Hematopoietic multipotent progenitor cell (in vitro differentiated cells): ENCODE data around the gene SH3BP2. TPM values are rescaled to one million over a fixed set of nuclear protein-coding genes. Genes with fewer than 3 reads are reported as not detected.
A peak's percentile ranks its signal among the peaks of the same experiment; 100 is the strongest.

Experiments
- DNase-seq, 3 donors: peaks; one replicate each; pipeline ENCODE4 v3.0.0-alpha.2; 2011 to 2015; ENCODE audit warnings: low read depth in 2 of 3, low spot score in 2 of 3
- total RNA-seq: library from RNA; depleted of rRNA; stranded (reverse); fragments of >200 nt; gene quantifications from one replicate; pipeline ENCODE4 v1.2.3, GENCODE V29; 2012

The SH3BP2 gene
- total RNA-seq, 1 donor: 60.6 TPM

DNA sequence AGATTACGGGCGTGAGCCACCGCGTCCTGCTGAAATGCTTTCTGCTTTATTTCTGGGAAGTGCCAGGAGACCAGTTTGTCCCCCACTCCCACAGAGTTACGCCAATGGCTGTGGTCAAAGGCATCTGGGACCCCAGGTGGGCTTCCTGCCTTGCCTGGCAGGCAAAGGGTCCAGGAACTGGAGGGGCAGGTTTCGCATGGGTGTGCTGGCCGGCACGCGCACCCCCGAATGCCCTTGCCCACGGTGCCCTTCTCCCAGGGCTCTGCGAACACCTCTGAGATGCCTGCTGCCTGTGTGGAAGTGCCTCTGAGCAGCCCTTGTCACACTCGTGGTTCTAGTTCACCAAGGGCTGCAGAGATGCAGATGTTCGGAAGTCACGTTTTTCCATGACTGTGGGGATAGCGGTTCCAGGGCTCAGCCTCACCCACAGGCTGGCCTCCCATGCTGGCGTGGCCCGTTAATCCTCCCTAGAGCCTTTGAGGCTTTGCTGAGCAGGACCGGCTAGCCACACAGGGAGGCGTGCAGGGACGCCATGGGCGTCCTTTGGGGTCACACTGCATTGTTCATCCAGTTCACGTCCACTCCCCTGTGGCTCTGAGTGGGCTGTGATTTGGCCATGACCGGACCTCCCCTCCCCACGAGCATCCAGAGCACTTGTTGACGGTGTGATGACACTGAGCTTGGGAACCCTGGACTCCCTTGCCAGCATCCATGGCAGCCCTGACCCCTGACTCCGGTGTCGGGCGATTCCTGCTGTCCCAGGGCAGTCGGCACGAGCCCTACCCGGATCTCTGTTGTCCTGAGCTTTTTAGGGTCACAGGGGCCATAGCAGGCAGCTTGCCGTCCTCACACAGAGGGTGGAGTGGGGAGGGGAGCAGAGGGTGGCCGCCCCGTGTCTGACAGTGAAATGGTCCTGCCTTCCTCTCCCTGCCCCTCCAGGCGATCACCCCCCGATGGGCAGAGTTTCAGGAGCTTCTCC lies 38.0 kb downstream of the SH3BP2 start:
- DNase-seq: no peak

DNA sequence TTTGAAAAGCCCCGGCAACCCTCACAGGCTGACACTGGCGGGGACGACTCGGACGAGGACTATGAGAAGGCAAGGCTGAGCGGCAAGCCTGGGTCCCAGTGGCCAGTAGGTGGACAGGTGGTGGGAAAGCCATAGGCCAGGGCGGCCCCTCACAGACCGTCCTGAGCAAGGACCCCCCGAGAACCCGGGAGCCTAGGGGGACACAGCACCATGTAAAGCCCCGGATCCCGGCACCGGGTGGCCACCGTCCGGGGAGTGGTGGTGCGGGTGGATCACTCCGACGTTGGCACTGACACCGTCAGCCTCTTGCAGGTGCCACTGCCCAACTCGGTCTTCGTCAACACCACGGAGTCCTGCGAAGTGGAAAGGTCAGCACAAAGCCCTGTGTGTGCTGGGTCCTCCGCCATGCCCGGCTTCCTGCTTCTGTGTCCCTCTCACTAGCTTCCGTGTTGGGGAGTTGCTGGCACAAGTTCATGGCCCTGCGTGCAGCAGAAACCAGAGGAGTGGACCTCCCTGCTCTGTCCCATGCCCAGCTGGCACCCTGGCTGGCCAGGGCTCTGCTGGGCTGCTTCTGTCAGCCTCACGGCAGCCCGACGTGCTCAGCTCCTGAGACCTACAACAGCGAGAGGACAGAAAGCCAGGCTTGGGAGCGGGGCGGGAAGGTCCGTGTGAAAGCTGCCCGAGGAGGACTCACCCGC lies 38.9 kb downstream of the SH3BP2 start:
- DNase-seq: no peak

DNA sequence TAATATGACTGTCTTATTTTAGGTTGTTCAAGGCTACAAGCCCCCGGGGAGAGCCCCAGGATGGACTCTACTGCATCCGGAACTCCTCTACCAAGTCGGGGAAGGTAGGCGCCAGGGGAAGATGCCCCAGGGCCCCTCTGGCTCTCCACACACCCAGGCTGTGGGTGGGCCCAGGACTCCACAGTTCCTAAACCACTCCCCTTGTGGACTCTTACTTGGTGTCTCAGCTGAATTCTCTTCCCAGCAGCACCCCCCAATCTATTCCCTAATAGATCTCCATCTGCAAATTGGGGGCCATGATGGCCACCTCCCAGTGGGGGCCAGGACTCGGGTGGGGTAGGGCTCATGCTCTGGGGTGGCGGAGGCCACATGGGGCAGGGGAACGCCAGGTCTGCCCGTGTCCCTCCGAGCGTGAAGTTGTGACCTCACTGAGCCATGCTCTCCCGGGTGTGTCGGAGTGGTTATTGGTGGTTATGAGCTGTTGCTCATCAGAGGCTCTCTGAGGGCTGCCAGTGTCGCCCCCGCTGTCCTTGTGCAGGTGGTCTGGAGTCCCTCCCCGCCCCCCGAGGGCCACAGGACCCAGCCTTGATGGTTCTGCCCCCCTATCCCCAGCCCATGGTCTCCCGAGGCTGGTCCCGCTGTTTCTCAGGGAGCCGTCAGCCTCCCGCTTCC lies 39.6 kb downstream of the SH3BP2 start:
- DNase-seq: no peak

DNA sequence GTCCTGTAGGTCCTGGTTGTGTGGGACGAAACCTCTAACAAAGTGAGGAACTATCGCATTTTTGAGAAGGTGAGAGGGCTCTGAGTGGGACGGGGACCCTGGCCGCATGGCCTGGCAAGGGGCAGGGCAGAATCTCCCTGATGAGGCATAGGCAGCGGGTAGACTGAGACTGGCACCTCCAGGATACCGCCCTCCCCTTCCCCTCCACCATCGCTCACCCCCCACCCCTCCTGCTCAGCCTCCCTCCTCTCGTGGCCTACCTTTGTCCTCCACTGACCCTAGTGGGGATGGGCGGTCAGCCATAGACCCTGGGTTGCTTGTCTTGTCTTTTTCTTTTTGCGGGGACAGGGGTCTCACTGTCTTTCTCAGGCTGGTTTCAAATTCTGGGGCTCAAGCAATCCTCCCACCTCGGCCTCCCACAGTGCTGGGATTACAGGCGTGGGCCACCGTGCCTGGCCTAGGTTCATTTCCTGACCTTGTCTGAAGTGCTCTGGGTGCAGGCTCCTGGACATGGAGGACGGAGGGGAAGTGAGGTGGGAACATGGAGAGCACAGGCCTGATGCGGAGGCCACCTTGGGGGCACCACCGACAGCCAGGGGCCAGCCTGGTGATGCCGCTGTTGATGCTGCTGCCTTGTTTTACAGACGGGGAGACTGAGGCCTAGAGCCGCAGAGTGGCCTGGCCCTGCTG lies 40.2 kb downstream of the SH3BP2 start:
- DNase-seq: no peak

DNA sequence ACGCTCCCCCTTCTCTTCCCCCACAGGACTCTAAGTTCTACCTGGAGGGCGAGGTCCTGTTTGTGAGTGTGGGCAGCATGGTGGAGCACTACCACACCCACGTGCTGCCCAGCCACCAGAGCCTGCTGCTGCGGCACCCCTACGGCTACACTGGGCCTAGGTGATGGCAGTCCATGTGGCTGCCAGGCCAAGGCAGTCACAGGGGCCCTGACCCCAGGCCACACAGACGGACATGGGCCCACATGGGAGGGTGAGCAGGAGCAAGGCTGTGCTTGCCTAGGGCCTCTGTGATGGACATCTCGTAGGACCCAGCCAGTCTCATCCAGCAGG lies 40.8 kb downstream of the SH3BP2 start:
- DNase-seq: no peak

DNA sequence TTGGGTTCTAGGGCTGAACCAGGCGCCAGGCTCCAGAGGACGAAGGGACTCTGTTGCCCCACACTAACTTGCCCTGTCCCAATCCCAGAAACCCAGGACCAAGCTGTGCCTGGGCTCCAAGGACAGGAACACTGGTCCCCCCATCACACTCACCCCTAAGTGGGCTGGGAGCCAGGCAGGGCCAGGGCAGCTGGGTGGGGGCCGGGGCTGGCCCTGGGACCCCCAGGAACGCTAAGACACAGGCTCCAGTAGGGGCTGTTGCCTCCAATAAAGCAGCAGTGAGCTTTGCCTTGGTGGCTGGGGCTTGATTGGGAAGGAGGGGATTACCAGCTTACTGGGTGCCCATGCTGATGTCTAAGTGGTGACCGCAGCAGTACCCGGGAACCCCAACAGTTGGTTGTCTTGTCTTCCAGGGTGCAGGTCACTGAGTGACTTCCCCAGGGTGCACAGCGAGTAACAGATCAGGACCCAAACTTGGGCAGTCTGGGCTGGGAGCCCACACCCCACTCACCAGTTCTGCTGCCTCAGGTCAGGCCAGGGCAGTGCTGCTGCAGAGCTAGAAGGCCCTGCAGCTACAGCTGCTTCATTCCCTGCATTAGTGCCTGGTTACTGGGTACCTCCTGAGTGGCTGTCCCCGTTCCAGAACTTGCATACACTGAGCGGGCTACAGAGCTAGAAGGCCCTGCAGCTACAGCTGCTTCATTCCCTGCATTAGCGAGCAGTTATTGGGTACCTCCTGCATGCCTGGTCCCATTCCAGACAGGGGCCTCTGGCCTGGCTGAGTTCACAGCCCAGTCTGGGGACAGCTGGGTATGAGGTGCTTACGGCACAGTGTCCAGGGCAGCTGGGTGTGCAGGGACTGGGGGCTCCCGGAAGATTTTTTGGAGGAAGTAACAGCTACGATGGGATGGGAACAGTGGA lies 41.4 kb downstream of the SH3BP2 start:
- DNase-seq: no peak

DNA sequence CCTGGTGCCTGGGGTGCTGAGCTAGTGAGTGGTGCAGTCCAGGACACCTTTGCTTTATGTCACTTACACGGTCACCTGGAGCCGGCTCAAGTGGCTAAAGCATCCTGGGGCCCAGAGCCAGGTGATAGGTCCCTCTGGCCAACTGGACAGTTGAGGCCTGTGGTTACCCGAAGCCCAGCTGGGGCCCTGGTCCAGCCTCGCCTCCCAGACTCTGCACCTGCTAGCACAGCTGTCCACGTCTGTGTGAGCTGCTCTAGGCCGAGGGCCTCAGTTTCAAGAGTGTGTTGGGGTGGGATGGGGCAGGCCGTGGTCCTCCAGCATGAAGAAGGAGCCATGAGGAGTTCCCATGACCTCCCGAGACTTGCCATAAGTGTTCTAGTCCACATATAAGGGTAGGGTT lies 43.1 kb downstream of the SH3BP2 start:
- DNase-seq: no peak

DNA sequence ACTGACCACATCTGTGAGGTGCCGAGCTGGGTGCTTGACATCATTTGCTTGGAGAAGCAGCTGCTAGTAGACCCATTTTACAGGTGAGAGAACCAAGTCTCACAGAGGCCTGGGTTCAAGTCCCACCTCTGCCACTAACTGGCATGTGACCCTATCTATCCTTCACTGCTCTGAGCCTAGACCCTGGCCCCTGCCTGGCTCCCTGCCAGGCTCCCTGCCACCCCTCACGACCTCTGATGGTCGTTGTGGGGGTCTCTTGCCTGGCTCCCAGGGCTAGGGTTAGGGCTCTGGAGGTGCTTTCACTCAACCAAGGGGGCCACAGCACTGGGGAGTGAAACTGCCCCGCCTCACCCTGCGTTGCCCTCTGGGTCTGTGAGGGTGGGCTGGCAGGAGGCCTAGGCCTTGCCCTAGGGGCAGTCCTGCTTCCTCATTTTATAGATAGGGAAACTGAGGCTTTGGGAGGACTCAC lies 43.5 kb downstream of the SH3BP2 start:
- no peak for DNase-seq

DNA sequence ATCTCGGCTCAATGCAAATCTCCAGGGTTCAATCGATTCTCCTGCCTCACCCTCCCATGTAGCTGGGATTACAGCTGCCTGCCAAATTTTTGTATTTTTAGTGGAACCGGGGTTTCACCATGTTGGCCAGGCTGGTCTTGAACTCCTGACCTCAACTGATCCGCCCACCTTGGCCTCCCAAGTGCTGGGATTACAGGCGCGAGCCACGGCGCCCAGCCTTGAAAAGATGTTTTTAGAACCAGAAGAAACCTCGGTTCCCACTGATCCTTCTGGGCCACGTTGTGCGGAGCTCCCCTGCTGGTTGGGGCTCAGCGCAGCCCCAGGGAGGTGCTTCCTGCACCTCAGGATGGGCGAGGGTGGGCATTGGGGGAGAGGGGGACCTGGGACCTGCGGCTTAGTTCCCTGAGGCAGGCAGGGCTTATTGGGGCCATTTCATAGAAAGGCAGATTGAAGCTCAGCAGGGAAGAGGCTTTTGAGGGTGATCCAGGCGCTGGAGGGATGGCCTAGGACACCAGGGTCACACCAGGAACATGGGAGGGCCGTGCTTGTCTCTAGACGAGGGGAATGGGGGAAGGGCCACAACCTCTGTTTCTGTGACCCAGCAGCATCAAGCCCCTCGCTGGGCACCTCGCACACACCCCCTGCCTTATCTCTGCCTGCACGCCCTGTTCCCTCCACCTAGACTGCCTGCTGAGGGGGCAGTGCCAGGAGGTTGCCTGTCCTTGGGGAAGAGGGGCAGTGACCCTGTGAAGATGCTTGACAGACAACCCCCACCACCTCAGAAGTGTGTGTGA lies 44.4 kb downstream of the SH3BP2 start:
- no peak for DNase-seq

DNA sequence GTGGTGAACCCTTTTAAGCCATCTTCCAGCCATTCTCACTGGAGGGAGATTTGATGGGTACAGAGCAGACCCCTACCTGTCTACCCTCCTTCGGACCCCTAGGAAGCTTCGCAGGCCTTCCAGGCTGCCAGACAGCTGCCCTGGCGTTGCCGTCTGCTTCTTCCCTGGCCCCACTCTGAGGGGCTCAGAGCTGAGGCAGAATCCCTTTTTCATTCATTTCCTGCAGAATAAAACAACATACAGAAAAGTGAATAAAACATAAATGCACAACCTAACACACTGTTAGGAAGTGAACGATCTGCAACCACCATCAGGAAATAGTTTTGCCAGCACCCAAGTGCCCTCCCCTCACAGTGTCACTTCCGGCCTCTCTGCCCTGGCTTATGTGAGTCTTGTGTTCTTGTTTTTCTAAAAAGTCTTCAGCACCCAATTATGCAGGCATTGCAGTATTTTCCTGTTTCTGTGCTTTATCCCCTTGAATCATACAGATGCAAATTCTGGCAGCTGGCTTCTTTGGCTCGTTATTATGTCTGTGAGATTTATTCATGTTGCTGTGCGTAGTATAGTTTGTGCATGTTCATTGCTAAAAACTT lies 45.1 kb downstream of the SH3BP2 start:
- peak; percentile 47 to 93 (median 80) for DNase-seq

DNA sequence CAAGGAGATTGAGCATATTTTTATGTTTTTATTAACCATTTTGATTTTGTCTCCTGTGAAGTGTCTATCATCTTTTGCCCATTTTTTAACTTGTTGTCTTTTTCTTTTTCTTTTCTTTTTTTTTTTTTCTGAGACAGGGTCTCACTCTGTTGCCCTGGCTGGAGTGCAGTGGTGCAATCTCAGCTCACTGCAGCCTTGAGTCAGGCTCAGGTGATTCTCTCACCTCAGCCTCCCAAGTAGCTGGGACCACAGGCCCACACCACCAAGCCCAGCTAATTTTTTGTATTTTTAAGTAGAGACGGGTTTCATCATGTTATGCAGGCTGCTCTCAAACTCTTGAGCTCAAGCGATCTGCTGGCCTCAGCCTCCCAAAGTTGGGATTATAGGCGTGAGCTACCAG lies 46.2 kb downstream of the SH3BP2 start:
- DNase-seq: no peak

DNA sequence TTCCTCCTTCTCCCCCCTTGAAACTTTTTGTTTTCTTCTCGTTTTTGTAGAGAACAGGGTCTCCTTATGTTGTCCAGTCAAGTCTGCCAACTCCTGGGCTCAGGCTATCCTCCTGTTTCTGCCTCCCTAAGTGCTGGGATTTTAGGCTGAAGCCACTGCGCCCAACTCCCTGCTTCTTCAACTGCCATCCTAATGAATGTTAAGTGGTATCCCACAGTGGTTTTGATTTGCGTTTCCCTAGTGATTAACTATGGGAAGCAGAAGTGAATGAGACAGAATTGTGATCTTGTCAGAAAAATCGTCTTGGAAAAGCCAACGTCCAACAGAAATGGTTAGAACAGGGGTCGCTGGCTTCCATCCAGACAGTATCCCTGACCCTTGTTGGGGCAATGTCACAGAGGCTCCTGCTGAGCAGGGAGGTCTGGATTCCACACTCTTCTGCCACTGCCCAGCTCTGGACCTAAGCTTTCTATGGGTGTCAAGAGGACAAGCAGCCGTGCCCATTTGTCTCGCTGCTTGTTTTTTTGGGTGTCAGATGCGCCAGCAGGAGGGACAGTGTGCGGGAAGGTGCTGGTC lies 49.9 kb downstream of the SH3BP2 start:
- DNase-seq: no peak

DNA sequence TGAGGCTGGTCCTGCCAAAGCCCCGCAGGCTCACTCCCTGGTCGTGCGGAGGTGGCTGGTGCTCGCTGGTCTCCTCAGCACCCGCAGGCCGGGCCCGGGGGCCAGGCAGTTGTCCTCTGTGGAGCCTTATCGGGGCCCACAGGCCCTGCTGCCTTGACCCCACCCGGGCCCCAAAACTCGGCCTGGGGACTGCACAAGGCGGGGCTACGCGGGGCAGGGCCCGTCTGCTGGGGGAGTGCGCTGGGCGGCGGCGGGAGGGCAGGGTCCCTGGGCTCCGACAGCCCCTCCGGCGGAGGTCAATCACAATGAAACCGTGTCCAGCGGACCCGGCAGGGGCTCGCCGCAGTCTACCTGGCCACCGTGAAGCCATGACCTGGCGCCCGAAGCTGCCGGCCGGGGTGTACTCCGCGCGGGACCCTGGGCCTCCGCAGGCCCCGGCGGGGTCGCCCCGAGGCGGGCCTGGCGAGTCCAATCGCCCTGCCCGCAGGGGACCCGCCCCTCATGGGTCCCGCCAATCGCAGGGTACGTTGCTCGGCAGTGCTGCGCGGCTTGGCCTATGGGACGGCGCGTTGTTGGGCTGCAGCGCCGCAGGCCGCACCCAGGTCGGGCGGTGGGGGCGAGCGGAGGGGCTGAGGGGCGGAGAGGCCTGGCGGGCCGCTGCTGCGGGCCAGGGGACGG lies 50.5 kb downstream of the SH3BP2 start, which contains the start of gene ADD1:
Gene ADD1 (plus strand): TSS at position 582 of the 678 bp plus-strand sequence. CDS start 32,072 bp downstream, outside the sequence.
- peak; percentile 92 to 100 (median 93) for DNase-seq

DNA sequence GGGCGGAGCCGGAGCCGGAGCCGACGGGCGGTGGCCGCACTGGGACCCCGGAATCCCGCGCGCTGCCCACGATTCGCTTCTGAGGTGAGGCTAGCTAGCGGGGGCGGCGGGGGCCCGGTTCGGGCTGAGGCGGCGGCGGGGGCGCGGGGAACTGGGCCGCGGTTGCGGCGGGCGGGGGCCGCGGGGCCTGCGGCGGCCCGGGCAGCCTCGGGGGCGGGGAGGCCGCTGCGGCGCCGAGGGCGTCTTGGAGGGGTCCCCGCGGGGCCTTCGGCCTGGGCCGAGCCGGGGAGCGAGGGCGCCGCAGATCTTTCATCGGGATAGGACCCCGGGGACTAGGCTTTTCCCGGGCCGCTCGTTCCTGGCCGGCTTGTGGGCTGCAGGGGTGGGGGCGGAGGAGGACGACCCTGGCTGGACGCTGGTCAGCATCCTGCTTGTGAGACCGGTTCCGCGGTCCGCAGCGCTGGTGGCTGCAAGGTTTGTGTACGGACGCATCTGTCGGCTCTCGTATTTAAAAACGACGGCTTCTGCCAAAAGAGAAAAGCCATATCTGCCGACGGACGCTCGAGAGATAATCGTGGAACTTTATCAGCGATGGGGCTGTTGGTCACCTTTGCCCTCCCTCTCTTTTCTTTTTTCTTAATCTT lies 51.2 kb downstream of the SH3BP2 start:
- DNase-seq: no peak

DNA sequence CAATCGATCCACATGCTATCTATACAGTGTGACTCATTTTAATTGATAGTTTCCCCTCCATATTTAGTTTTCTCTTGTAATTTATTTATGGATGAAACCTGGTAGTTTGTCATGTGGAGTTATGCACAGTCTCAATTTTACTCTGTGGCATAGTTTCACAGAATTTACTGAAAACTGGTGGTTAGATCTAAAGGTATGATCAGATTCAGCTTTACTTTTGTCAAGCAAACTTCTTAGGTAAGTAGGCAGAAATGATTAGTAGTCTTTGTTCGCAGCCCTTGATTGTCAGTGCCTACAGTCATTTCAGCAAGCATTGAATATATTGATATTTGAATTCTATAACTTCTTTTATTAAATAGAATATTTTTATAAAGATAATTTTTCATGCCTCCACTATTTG lies 53.3 kb downstream of the SH3BP2 start:
- DNase-seq: no peak

DNA sequence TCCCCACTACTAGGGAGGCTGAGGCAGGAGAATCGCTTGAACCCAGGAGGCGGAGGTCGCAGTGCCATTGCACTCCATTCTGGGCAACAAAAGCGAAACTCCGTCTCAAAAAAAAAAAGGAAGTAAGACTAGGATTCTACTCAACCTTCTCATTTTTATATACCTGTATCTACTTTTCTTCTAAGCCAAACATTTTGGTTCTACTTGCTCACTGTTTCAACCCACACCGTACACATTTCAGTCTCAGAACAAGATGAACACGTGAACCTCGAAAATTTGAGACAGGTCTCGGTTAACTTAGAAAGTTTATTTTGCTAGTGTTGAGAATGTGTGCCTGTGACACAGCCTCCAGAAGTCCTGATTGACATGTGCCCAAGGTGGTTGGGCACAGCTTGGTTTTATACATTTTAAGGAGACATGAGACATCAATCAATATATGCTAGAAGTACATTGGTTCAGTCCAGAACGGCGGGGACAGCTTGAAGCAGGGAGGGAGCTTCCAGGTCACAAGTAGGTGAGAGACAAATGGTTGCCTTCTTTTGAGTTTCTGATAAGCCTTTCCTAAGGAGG lies 54.5 kb downstream of the SH3BP2 start:
- no peak for DNase-seq

DNA sequence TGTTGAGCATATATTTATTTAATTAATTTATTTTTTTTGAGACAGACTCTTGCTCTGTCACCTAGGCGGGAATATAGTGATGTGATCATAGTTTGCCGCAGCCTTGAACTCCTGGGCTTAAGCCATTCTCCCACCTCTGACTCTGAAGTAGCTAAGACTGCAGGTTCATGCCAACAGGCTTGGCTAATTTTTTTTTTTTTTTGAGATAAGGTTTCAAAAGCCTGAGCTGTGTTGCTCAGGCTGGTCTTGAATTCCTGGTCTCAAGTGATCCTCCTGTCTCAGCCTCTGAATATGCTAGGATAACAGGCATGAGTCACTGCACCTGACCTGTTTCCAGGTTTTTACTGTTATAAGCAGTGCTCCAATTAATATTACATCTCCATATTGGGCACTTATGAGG lies 55.6 kb downstream of the SH3BP2 start:
- DNase-seq: no peak
